Cerebellar cortex (tissue), 1 donor: ENCODE results near the gene CPA4.

ENCODE experiments used
- DNase-seq: peaks from one replicate; pipeline ENCODE4 v3.0.0-alpha.2; 2015; ENCODE audit warnings: low spot score

Gene CPA4

GRCh38 chr7:130345725-130346124 is 52.8 kb downstream of the CPA4 start:
- no peak for DNase-seq

GRCh38 chr7:130346177-130346905 is 53.4 kb downstream of the CPA4 start:
- DNase-seq, result no peak

- no peak for DNase-seq
These were observed 54.0 kb downstream of the CPA4 start for GRCh38 chr7:130346941-130347340.

DNA sequence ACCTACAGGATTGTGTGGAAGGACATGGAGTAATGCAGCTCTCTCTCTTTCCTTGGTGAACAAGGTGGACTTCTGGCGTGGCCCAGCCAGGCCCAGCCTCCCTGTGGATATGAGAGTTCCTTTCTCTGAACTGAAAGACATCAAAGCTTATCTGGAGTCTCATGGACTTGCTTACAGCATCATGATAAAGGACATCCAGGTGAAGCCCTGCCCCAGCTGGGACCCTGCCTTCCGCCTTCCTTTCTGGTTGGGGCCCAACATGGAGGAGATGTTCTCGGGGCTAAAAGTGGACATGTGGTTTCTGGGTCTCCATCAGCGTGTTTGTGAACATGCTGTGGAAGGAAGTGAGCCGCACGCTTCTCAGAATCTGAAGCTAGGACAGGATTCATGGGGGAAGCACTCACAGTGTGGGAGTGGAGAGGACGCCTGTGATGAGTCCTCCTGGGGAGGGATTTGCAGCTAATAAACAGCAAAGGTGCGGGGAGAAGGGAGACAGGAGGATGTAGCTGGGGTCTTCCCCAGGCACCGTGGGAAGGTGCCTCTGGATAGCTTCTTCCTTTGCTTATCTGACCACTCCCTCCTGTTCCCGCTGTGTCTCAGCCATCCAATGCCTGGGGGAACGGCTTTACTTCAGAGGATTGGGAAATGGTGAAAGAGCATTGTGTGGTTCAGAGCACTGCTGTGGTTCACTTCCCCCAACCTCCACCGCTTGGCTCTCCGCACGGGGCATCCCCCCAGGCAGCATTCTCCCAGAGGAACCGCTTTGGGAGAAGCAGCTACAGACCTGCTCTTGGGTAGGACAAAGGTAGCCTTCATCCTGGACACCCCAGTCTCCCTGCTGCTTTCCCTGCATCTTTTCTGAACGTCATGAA is 57.2 kb downstream of the CPA4 start:
- no peak for DNase-seq

- DNase-seq, result no peak
These were observed 58.2 kb downstream of the CPA4 start for GRCh38 chr7:130350945-130351790.

- DNase-seq, result no peak
These were observed 58.8 kb downstream of the CPA4 start for GRCh38 chr7:130351791-130352090.

DNA sequence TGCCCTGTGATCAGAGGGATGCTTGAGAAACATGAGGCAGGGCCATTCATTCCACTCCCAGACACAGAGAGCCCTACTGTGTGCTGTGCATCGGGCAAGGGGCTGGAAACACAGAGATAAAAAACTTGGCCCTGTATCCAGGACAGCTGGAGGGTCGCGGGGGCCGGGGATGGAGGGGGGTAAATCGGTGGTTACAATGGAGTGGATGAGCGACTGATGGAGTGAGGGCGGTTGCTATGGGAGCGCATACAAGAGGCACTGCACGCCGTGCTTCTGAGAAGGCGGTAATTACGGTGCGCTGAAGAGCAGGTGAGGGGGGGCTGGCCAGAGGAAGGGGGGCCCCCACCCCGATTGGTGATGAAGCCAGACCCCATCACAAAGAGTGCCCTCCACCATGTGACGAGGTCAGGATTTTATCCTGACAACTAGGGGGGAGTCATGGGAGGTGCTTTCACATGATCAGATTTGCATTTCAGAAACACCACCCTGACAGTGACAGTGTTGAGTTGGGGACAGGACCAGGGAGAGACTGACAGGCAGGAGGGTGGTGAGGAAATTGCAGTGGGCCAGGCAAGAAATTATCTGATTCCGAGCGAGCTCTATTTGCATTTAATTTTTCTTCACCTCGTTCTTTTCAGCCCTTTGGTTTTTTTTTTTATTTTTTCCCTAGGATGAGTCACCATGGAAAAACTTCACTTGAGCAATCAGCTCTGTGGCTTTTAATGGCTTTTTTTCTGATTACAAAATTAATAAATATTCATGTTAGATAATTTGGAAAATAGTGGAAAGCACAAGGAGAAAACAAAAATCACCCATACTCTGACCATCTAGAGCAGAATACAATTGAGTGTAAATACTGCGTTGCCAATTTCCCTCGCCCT is 59.5 kb downstream of the CPA4 start:
- DNase-seq, result no peak

DNA sequence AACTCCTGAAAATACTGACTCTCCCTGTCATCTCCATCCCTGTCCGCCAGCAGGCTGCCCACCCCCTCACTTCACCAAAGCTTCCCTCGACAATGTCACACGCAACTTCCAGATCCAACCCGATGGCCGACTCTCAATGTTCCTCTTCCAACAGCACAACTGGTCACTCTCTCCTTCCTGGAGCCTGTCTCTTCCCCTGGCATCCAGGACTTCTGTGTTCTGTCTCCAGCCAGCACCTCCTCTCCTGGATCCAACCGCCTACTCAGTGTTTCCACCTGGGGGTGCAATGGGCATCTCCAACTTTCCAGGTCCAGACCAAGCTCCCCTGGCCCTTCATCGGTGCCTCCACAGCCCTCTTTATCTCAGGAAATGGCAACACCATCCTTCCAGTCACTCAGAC is 60.2 kb downstream of the CPA4 start:
- no peak for DNase-seq

DNA sequence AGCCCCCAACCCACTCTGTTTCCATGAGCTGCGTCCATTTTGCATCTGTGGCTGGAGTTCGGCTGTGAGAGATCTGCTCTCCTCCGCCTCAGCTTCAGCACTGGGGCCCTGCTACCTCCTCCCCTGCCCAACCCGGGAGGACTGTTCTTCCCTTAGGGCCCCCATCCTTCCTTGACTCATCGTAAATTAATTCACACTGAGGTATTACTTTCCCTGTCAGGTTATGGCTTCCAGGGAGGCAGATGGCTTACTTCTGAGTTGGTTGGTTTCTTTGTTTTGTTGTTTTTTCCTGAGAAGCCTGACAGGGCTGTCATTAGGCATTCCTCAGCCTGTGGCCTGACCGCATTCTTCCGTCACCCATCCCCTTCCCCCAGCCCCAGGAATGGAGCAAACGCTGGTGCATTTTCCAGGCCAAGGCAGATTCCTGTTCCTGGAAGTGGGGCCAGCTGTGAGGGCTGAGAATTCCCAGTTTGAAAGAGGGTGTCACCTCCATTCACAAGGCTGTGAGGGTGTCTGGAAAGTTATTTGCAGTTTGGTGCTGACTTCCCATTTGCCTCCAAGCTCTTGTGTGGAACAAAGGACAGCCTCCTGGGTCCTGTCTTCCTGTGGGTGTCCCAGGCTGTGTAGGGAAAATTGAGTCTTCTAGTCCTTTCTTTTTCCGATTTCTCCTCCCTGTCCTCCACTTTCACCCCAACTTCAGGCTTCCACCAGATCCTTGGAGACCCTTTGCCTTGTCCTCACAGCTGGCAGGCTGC is 63.3 kb downstream of the CPA4 start:
- no peak for DNase-seq

DNA sequence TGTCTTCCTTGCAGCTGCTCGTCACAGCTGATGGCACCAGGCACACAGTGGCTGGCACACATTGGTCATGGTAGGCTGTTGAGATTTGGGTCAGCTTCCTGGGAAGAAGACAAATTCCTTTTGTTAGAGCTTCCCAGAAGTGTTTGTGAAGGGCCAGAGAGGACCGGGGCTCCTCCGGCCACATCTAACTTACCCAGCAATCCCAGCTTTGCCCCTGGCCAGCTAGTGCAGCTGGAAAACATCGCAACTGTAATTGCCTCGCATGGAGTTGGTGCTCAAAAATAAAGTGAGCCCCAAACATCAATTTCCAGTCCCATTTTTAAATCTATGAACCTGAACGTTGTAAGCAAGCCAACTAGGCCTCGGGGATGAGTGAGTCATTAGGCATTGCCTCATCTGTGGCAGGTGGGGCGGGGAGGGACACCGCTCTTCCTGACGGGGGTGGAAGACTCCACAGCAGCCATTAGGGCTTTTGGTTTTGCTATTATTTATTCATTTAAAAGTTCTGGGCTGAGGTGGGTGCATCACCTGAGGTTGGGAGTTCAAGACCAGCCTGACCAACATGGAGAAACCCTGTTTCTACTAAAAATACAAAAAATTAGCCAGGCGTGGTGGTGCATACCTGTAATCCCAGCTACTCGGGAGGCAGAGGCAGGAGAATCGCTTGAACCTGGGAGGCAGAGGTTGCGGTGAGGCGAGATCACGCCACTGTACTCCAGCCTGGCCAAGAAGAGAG is 64.1 kb downstream of the CPA4 start:
- no peak for DNase-seq

DNA sequence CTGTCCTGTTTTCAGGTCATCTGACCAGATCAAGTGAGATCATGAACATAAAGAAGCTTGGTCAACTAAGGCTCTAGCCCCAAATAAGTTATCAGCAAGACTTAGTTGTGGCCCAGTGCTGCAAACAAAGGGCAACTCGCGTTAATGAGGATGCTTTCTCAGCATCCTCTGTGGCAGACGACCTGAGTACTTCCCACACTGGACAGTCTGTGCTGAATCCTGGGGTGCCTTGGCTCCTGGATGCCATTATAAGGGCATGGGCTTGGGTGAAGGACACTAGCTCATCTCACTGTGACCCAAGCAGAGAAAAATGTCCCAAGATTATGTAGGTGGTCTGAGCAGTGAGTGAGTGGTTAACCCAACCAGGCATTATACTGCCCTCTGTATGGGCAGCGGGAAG is 65.5 kb downstream of the CPA4 start:
- DNase-seq, result no peak

- no peak for DNase-seq
These were observed 66.4 kb downstream of the CPA4 start for GRCh38 chr7:130359276-130359857.

DNA sequence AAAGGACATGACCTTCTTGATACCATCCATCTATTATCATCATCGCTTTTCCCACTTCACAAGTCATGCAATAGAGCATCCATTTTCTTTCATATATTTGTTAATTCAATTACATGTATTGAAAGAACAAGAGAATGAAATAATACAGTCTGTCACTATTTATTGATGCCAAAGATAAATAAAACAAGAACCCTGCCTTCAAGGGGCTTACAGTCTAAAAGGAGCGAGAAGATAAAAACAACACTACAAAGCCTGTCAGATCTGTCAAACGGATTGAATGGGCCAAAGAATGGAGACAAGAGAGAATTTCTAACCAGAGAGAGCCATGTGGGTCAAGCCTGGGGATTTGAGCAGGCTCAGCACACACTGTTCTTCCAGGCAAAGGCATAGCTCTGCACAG is 67.6 kb downstream of the CPA4 start:
- DNase-seq, result no peak

DNA sequence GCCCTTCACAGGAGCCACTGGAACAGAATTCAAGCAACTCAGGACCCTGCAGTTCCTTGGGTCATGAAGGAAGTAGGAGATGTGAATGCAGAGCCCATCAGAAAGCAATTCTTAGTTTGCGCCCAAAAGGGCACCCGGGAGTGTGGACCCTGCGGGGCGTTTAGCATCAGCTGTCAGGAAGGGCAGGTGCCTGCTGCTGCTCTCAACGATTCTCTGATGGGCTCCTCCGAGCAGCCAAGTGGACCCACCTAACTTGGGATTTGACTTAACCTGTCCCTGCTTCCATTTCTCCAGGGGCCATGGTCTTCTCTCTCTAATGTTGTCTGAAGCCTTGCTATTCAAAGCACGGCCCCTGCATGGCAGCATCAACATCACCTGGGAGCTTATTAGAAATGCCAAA is 68.7 kb downstream of the CPA4 start:
- no peak for DNase-seq

DNA sequence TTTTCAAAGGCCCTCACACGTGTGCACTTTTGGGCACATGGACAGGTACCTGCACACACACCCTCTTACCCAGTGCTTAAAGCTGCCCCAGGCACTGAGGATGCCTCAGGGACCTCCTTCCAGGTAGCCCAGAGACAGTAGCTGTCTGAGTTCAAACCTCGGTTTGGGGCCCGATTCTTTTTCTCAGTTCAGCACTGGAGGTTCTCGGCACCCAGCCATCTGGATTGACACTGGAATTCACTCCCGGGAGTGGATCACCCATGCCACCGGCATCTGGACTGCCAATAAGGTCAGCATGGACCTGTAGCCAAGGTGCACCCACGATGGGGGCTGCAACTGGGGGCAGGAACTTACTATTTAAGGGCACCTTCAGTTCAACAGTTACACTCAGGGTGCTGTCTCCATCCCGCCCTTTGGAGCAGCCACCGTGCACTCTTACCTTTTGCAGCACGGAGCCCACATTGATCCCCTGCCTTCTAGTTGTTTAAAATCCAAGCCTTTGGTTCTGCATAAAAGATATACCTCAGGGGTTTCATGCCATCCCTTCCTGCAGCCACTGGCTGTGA is 69.4 kb downstream of the CPA4 start:
- no peak for DNase-seq

- no peak for DNase-seq
These were observed 70.3 kb downstream of the CPA4 start for GRCh38 chr7:130363026-130363847.

DNA sequence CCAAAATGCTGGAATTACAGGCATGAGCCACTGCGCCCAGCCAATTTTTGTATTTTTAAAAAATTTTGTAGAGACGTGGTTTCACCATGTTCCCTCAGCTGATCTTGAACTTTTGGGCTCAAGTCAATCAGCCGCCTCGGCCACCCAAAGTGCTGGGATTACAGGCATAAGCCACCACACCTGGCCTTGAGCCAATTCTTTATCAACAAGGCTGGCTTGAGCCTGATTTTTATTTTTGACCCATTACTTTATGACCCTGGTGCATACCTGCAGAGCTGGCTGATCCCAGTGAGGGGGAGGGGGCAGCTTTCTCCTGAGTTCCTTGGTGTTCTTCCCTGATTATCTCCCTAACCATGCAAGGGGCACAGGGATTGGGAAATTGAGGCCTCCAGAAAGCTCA is 71.5 kb downstream of the CPA4 start:
- no peak for DNase-seq

- no peak for DNase-seq
These were observed 72.1 kb downstream of the CPA4 start for GRCh38 chr7:130365088-130365487.
